T-helper 1 cell (primary cell): ENCODE data around the gene TAPT1.

Experiments used
- DNase-seq, 5 donors: peaks; one replicate each; pipeline ENCODE4 v3.0.0-alpha.2; 2012 to 2020

TAPT1 gene

DNA sequence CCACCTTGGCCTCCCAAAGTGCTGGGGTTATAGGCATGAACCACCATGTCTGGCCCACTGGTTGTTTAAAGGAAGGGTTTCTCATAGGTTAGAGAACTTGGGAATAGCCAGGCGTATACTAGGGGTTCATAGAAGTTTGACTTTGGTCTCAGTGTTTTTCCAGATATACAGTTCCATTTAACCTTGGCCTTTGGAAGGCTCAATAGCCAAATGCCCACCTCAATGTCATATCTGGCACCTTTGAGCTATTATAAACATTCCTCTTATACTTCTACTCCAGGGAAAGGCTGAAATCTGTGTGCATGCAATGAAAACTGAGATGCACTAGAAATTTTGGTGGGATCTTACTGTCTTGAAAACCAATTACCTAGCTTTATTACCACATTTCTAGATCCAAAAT is 95.0 kb downstream of the TAPT1 start:
- no peak for DNase-seq

DNA sequence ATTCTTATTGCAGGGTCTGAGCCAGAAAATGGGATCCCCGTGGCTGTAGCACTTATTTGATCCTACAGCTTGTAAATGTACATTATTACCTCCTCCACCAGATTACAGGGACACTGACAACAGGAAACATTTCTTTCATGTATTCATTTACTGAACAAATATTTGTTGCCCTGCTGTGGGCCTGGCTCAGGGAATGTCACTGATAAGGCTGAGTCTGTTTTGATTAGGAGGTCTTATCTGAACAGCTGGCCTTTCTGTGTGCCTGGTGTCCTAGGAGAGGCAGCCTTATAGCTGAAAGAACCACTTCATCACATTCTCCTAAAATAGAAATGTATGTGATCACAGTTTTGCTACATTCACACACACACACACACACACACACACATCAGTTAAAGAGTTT is 96.9 kb downstream of the TAPT1 start:
- no peak for DNase-seq

GRCh38 chr4:16126714-16127113 is 99.6 kb downstream of the TAPT1 start:
- DNase-seq: no peak

DNA sequence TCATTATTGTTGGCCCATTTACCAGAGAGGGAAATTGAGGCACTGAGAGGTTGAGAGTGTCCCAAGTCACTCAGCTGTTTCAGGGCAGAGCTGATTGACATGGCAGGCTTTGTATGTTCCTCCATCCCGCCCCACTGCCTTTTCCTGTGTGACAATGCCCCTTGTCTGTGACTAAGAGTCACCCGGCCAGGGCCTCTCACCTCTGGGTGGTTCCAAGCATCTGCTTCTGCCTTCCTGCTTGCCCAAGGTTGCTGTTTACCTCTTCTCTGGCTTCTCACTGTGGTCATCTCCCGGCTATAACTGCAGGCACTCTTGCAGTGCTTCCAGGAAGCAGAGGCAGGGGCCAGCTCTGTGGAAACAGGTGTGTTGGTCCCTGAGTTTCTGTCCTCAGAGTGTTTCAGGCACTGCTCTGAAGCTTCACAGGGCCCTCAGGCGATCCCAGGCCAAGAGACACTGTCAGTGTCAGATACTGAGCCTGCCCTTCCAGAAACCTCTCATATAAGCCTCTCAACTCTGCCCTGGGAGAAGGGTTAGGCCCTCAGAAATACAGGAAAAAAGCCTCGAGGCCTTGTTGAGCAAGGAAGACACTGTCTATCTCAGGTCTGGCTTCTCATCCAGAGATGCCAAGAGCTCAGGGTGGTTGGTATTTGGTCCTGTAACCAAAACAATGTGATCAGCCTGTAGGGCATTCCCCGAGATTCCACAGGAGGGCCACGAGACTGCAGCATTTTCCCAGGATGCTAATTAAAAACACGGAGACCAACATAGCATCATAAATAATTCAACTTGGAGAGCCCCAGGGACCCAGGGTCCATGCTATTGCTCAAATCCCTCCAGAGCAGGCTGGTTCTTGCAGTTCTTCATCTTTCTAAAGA is 100.5 kb downstream of the TAPT1 start:
- peak in 1 of 5 donors; percentile 10 for DNase-seq

DNA sequence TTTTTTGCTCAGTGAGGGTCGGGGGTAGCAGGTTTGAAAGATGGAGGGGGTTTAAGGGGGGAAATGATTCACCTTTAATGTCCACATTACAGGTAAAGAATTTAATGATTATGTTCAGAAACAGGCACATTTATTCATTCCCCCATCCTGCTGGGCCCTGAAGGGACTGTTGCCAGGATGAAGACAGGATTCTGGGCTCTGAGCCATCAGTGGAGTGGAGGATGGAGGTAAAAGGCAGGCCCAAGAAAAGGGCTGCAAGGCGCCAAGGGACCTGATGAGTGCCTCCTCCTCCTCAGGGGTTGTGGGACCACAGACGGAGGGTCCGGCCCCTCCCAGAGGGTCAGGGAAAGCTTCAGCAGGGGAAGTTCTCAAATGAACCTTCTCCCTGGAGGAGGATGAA is 102.0 kb downstream of the TAPT1 start:
- no peak for DNase-seq

DNA sequence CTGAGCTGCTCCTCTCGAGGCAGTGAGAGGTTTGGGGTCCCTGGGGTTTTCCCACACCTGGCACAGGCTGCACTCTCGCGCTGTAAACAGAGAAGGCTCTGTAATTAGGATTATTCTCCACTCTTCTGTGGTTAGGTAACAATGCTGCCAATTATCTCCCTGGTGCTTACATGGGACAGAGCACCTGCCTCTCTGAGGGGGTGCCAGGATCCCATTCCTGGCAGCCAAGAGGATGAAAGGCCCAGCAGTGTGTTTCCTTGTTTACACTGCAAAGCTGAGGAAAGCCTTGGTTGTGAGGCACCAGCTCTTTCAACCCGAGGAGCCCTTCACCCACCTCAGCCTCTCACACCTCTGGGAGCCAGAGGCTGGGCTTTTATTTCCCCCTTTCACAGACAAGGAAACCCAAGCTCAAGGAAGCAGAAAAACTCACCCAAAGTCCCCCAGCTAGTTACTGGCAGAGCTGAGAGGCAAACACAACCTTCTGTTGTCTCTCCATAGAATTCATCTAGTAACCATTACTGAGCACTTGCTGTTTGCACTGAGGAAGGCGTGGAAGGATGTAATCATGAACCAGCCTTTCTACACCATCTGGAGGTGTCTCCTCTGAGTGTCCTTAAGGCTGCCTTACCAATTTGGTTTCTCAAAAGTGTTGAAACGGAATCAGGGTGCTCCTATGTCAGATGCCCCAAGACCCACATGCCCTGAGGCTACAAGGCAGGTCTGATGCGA is 102.8 kb downstream of the TAPT1 start:
- DNase-seq: peak in 1 of 5 donors; percentile 6

DNA sequence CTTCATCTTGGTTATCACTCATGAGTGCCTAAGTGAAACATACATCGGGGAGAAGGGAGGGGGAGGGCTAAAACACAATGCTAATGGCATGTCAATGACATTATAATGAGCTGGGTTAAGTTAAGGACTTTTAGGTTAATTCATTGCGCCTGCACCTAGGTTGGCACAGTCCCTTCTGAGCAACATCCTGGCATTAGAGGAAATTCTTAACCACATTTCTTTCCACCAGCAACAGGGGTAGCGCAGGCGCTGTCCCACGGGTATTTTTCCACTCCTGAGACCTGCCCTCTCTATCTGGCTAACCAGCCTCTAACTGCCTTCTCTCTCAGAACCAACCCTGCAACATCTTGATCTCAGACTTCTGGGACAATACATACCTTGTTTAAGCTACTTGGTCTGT is 103.5 kb downstream of the TAPT1 start:
- DNase-seq: peak in 1 of 5 donors; percentile 84

- DNase-seq: no peak
These were observed 104.0 kb downstream of the TAPT1 start for GRCh38 chr4:16122308-16122711.

DNA sequence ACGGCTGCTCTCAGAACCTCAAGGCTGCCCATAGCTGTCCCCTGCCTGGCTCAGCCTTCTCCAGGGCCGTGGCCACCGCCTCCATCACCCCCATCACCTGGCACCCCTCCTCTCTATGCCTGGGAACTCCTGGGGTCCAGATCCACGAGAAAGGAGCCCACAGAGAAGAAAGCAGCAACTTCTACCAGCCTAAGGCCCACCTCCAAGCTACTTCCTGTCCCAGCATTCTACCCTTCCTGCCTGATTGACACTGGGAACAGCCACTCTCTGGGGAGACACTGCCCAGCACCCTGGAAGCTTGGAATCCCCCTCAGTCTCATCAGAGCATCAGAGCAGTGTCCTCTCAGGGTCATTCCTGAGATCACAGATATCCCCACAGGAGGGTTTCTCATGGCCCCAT is 105.6 kb downstream of the TAPT1 start:
- DNase-seq: peak in 1 of 5 donors; percentile 8

GRCh38 chr4:16119981-16120380 is 106.3 kb downstream of the TAPT1 start:
- no peak for DNase-seq

DNA sequence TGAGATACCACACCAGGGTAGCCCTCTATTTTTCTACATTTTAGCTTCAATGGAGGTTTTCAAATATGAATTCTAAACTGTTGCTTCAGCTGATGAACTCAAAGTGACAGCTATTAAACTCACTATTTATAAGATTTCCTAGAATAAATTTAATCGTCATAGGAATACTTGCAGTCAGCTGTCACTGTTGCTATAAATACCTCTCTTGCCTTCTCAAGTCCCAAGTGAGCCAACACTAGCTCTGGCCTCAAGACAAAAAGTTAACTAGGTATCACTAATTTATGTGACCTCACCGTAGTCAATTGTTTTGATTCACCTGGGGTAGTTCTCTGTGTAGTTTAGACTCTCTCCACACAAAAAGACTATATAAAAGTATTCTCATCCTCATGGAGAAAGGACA is 108.2 kb downstream of the TAPT1 start:
- DNase-seq: no peak

- DNase-seq: no peak
These were observed 109.1 kb downstream of the TAPT1 start for GRCh38 chr4:16117164-16117563.

DNA sequence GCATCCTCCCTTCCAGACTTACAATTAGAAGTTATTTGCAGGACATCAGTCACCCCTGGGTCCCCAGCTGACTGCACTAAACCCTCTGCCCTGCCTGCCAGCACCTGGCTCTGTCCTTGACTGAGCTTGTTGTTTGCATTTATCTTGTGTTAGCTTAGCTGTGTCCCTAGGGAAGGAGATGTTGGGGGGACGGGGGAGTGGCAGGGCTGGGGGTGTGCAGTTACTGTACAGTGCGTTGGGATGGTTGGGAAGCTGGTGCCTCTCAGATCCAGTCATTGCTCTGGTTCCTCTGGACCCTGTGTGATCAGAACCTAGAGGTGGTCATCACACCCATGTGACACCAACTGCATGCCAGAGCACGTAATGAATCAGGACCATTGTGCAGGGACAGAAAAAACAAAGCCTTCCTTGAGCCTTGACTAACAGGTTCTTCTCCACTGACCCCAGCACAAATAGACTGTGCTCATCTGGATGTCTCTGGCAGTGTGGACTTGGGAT is 109.7 kb downstream of the TAPT1 start:
- DNase-seq: no peak

DNA sequence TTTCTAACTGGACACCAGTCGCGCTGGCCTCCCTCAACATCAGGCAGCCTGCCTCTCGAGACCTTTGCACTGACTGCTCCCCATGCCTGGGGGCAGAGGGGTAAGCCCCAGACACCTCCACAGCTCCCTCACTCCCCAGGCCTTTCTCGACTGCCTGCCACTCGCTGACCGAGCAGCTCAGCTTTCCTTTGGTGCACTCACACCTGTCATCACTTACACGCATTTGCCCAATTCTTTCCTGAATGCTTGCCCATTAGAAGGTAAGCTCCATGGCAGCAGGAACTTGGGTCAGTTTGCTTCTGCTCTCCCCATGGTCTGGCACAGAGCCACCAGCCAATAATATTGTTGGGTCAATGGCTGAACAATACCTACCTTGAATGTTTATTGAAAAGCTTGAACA is 110.3 kb downstream of the TAPT1 start:
- DNase-seq: no peak

DNA sequence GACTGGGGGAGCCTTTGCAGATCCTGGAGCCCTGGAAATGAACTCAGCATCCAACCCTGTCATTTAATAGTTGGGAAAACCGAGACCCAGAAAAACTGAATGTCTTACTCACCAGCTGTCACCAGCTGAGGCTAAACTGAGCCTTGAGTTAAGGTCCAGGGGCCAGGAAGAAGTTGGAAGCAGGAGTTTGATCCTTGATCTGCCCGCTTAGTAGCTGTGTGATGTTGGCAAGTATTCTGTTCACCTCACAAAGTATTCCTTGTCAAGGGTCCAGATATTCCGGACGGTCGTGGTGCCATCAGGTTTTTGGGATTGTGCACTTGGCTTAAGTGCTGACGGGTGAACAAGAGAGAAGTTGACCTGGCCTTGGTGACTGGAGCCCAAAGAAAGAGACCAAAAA is 111.7 kb downstream of the TAPT1 start:
- no peak for DNase-seq

GRCh38 chr4:16113741-16114140 is 112.5 kb downstream of the TAPT1 start:
- DNase-seq: no peak

DNA sequence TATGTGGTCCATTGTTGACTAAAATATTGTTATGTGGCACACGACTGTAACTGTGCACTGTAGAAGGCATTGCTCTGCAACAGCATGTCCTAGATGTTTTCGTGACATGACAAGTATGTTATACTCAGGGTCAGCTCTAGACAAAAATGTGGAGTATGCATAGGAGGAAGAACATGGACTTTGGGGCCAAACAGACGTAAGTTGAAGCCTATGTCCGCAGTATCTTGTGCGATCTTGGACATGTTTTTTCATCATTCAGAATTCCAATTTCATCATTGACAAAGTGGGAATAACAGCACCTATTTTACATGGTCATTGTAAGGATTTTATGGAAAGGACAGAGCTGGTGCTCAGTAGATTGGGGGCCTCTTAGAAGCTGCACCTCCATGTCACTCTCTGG is 114.7 kb downstream of the TAPT1 start:
- no peak for DNase-seq

DNA sequence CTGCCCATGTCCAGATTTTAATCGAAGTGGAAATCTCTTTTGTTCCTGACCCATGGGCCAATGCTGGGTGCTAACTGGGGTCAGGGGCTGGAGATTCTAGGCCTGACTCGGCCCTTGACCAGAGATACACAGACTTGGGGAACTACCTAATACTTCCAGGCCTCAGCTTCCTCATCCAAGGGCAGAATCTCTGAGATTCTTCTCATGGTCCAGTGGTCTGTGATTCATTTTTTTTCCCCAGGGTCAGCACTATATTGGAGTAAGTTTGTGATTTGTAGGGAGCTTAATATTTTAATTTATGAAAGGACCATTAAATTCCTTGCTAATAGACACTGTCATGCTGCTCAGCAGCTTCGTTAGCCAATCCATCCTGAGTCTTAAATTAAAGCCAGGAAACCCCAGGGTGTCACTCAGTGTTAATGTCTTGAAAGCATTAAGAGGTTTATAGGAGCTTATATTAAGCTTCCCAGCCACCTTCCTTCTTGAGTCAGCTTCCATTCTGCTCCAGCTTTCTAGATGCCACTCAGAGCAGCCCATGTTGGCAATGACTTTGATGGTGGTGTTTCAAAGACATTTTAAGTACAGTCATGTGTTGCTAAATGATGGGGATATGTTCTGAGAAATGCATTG is 115.5 kb downstream of the TAPT1 start:
- no peak for DNase-seq
